ENCODE measurements around the gene ERVFRD-1.

GRCh38 chr6:11126876-11127275 is 15.4 kb upstream of the ERVFRD-1 start:
- TF ChIP-seq, protein P1, sequence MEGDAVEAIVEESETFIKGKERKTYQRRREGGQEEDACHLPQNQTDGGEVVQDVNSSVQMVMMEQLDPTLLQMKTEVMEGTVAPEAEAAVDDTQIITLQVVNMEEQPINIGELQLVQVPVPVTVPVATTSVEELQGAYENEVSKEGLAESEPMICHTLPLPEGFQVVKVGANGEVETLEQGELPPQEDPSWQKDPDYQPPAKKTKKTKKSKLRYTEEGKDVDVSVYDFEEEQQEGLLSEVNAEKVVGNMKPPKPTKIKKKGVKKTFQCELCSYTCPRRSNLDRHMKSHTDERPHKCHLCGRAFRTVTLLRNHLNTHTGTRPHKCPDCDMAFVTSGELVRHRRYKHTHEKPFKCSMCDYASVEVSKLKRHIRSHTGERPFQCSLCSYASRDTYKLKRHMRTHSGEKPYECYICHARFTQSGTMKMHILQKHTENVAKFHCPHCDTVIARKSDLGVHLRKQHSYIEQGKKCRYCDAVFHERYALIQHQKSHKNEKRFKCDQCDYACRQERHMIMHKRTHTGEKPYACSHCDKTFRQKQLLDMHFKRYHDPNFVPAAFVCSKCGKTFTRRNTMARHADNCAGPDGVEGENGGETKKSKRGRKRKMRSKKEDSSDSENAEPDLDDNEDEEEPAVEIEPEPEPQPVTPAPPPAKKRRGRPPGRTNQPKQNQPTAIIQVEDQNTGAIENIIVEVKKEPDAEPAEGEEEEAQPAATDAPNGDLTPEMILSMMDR (IDR thresholded peaks at IDR 0.05), result no peak
- TF ChIP-seq POLR2A (IDR thresholded peaks at IDR 0.05) (no peak), POLR2AphosphoS5 (IDR thresholded peaks at IDR 0.05) (no peak), EP300 (IDR thresholded peaks at IDR 0.05) (no peak)

Measured in upper lobe of left lung (tissue), 4 donors.